Keratinocyte (primary cell): ENCODE measurements around the gene SLC39A11.

Experiments used
- EZH2 ChIP-seq: IDR thresholded peaks from one replicate; pipeline ENCODE4 v1.6.1; 2012; ENCODE audit warnings: inconsistent platforms, mild to moderate bottlenecking, low read length, moderate library complexity
- TF ChIP-seq, protein P1 (sequence below), 3 experiments: IDR thresholded peaks in 1 of 3; conservative IDR thresholded peaks in 1 of 3; optimal IDR thresholded peaks in 1 of 3; 2 replicates in 2 of 3; 3 replicates in 1 of 3; pipeline versions ENCODE3 to v1.5.1; 2011; ENCODE audit warnings: low read length in 3 of 3, mild to moderate bottlenecking in 3 of 3, moderate library complexity in 2 of 3, control low read depth in 1 of 3, inconsistent platforms in 1 of 3; ENCODE audit not compliant: insufficient read depth in 2 of 3; ENCODE audit errors: extremely low read depth in 1 of 3

DNA sequence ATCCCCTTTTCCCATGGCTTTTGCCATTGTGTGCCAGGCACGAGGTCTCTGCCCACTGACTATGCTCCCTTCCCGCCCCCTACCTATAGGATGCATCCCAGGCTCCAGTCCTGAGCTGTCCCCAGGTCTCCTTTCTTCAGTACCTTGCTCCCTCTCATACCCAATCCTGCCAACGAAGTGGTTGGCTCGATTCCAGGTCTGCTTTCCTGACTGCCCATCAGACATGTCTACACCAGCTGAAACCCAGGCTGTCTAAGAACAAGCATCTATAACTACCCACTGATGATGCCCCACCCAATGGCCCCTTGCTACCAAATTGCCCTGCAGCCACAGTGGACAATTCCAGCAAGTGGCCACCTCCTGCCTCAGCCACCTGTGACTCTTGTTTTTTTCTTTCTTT, 492.6 kb downstream of the SLC39A11 start:
- TF ChIP-seq, protein P1, sequence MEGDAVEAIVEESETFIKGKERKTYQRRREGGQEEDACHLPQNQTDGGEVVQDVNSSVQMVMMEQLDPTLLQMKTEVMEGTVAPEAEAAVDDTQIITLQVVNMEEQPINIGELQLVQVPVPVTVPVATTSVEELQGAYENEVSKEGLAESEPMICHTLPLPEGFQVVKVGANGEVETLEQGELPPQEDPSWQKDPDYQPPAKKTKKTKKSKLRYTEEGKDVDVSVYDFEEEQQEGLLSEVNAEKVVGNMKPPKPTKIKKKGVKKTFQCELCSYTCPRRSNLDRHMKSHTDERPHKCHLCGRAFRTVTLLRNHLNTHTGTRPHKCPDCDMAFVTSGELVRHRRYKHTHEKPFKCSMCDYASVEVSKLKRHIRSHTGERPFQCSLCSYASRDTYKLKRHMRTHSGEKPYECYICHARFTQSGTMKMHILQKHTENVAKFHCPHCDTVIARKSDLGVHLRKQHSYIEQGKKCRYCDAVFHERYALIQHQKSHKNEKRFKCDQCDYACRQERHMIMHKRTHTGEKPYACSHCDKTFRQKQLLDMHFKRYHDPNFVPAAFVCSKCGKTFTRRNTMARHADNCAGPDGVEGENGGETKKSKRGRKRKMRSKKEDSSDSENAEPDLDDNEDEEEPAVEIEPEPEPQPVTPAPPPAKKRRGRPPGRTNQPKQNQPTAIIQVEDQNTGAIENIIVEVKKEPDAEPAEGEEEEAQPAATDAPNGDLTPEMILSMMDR (optimal IDR thresholded peaks at IDR 0.05 in 1 of 3, IDR thresholded peaks at IDR 0.05 in 1 of 3, conservative IDR thresholded peaks at IDR 0.05 in 1 of 3; ENCODE audit: extremely low read depth in 1 of 3, insufficient read depth in 2 of 3, low read length in 3 of 3) = no peak
- no peak for TF ChIP-seq EZH2
